ENCODE measurements around the gene MS4A4A.
"Not testable (repeated sequence)": the region's sequence is repeated elsewhere in the genome, so short reads cannot be mapped to it uniquely, and the experiment has no call there.

Gene MS4A4A

DNA sequence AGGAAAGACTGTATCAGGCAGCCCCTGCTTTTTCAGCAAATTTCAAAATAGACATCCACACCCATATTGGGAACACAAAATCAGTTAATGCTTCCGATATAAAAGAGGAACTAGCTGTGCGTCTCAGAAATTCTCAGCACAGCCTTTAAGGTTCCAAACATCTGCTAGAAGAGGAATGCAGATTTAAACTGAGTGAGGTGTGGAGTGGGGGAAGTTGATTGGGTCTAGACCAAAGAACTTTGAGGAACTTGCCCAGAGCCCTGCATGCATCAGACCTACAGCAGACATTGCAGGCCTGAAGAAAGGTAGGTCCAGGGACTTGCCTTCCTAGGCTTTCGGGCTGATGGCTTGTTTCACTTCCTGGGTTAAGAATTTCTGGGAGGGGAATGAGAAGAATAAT, at the start of gene MS4A4A:
Gene MS4A4A (plus strand): TSS at position 255 of the 400 bp plus-strand sequence. CDS start 10 bp downstream, at position 265.
- no peak for DNase-seq (ENCODE audit: low read depth)

DNA sequence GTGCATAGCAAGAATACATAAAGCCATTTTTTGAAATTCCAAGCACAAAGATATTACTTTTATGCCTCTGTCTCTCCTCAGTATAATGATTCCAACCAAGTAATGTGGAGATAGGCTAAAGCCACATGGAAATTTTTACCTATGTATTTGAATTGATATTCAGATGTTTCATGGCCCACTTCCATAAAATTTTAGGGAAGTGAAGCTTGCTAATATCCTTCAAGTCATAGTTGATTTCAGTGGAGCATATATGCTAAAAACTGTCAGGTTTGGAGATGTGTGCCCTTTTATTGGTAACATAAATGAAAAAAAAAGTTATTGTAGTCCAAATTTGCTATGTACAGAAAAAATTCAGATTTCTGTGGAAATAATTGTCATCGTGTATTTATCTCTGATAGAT, 49.8 kb upstream of the MS4A4A start:
- DNase-seq (ENCODE audit: low read depth) = no peak

DNA sequence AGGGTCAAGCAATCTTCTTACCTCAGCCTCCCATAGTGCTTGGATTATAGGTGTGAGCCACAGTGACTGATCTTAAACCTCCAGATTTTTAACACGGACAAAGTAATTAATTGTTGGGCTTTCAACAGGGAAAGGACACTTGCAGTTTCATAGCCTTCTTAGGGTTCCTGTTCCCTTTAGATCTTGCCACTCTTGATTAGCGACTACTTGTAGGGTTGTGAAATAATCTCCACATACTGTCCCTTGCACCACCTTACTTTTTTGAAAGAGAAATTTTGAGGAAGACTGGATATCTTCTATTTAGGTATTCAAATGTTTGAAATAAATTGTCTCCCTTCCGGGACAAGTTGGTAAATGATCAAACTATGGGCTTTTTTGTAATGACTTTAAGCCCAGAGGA, 45.1 kb upstream of the MS4A4A start:
- no peak for DNase-seq (ENCODE audit: low read depth)

- no peak for DNase-seq (ENCODE audit: low read depth)
Observed at GRCh38 chr11:60240662-60241061, 39.8 kb upstream of the MS4A4A start.

DNA sequence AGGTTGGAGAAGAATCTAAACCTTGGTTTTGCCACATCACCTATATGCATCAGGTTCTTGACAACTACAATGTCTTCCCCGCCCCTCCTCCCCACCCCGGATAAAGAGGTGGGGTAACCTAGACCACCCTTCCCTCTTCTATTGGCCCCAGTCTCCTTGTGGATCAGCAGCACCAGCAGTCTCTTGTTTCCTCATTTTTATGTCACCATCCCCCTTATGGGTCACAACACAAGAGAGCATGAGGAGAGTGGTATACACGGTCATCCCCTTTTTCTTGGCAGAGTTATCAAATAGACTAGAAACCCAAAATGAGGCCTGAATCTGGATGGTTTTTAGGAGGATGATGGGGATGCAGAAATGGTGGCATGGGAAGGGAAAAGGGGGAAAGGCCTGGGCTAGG, 38.7 kb upstream of the MS4A4A start:
- DNase-seq (ENCODE audit: low read depth) = no peak

DNA sequence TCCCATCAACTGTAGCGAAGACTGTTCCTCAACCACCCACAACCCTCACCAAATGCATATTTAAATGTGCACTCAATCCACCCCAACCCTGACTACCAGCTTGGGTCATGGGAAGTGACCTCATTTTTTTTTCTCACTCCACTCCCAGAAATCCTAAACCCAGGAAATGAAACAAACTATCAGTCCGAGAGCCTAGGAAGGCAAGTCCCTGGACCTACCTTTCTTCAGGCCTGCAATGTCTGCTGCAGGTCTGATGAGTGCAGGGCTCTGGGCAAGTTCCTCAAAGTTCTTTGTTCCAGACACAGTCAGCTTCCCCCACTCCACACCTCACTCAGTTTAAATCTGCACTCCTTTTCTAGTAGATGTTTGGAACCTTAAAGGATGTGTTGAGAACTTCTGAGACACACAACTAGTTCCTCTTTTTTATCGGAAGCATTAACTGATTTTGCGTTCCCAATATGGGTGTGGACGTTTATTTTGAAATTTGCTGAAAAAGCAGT, 37.7 kb upstream of the MS4A4A start, which contains the start of gene MS4A4E:
Gene MS4A4E (minus strand): TSS at position 398 of the 500 bp plus-strand sequence. CDS start 13,082 bp downstream, outside the sequence.
- no peak for DNase-seq (ENCODE audit: low read depth)

DNA sequence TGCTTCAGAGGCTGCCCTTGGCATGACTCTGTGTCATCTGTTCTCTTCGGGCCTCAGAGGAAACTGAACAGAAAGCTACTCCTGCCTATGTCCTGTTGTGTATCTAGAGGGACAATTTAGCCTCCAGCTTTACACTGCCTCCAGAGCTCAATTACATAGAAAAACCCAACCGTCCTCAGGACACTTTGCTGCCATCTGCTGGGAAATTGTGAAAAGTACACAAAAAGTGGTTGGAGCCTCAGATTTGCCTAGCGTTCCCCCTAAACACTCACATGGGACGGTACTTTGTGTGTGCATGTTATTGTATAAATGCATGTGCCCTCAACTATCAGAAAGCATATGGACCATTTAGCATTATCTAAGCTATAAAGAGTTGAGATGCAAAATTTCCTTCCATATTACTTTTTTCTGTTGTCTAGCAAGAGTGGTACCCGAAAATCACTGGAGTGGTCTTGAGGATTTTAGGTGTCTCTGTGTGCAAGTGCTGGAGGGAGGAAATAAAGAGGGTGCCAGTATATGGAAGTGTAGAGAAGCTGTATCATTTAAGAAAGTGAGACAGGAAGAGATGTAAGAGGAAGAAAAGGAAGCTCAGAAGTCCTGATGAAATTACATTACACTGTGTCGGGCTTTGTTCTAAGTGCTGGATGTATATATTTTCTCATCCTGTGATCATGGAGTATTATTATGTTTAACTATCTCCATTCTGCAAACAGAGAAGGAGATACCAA, 28.8 kb upstream of the MS4A4A start:
- DNase-seq (ENCODE audit: low read depth) = no peak

DNA sequence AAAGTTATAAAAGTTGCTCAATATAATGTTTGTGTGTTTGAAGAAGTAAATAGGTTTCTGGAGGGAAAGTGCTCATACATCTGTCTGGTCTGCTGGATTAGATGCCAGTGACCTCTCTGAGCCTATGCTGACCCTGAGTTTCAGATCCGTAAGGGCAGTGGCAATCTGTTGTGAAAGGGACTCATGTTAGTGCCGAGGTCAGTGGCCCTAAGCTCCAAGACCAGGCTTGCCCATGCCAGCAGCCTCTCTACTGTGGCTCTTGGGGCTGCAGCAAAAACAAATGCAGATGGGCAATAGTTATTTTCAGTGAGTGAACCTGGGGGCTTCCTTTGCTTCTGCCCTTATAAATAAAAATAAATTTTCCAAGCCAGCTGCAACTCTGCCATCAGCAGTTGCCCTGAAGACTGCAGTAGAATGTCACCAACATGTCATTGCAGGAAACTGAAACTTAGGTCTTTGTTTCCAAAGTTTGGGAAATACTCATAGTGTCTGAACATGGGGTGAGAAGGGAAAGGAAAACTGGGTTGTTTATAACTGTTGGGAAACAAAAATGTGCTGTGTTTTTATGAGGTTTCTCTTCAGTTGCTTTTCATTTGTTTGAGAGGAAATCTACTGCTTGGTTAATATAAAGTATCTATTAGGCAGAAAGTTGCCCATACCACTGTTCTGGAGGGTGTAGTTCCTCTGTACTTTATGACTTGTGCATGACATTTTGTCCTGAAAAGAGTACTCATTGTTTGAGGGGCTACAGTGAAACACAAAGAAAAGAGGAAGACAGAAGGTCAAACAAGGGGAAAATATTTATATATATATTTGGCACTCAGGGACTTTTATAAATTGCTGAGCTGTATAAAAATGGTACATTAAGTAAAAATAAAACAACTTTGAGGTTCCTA, 28.0 kb upstream of the MS4A4A start:
- DNase-seq (ENCODE audit: low read depth) = no peak

DNA sequence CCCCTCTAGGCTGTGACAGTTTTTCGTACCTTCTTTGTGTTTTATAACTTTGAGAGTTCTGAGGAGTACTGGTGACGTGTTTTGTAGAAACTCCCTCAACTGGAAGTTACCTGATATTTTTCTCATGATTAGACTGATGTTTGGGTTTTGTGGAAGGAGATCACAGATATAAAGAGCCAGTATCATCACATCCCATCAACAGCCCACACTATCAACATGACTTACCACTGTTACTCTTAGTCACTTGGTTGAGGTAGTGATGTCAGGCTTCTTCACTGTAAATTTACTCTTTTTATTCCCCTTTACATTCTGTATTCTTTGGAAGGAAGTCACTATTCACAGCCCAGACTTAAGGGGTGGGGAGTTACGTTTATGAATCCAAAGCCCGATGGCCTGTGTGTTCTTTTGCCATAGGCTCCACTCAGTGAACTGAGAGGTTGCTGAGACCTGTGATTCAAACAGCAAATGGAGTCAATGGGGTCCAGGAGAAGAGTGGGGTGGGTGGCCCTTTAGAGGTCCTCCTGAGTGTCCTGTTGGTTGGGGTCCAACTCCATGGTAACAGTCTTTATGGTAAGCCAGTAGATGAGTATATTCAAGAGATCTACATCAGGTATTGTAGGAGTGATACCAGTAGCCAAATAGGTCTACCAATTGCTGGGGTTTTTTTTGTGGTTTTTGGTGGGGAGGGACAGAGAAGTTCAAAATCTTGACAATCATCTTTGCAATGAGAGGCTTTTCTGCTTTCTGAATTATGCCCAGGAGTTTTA, 22.3 kb upstream of the MS4A4A start:
- no peak for DNase-seq (ENCODE audit: low read depth)

DNA sequence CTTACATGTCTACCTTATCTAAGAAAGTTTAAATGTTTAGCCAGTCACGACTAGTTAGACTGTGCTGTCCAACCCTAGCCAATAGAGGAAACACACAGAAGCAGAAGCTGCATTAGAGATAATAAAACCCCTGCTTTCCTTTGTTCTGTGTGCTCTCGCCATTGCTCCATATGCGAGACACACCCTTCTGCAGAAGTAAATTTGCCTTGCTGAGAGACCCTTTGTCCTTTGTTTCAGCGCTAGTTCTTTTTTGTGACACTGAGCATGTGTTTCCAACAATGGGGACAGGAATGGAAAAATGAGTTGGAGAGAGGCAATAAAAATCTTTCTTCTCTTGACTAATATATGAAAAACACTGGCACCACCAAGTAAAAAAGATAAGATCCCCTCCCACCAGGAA, 19.5 kb upstream of the MS4A4A start:
- DNase-seq (ENCODE audit: low read depth) = no peak

- DNase-seq (ENCODE audit: low read depth) = no peak
Observed at GRCh38 chr11:60263402-60263801, 17.1 kb upstream of the MS4A4A start.

GRCh38 chr11:60264644-60265043, 15.8 kb upstream of the MS4A4A start:
- DNase-seq (ENCODE audit: low read depth) = no peak

- no peak for DNase-seq (ENCODE audit: low read depth)
Observed at GRCh38 chr11:60265373-60266214, 14.9 kb upstream of the MS4A4A start.

DNA sequence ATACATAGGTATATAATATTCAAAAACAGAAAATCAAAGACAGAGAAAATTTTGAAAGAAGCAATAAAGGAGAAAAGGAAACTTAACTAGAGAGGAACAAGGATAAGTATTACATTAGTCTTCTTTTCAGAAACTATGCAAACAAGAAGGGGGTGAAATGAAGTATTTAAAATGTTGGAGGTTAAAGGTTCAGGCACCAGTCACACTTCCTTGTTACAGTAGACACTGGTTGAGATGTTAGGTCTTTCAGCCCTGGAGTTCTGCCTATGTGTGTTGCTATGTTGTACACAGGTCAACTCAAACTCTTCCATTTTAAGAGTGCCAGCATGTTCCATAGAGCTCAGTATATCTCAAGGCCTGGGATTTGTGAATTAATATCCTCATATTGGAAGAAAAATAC, 6.0 kb upstream of the MS4A4A start:
- DNase-seq (ENCODE audit: low read depth) = no peak

- DNase-seq (ENCODE audit: low read depth) = no peak
Observed at GRCh38 chr11:60281485-60281884, 1.0 kb downstream of the MS4A4A start.

- no peak for DNase-seq (ENCODE audit: low read depth)
Observed at GRCh38 chr11:60282286-60282685, 1.8 kb downstream of the MS4A4A start.

- not testable (repeated sequence) for DNase-seq (ENCODE audit: low read depth)
Observed at GRCh38 chr11:60285411-60286126, 5.1 kb downstream of the MS4A4A start.

DNA sequence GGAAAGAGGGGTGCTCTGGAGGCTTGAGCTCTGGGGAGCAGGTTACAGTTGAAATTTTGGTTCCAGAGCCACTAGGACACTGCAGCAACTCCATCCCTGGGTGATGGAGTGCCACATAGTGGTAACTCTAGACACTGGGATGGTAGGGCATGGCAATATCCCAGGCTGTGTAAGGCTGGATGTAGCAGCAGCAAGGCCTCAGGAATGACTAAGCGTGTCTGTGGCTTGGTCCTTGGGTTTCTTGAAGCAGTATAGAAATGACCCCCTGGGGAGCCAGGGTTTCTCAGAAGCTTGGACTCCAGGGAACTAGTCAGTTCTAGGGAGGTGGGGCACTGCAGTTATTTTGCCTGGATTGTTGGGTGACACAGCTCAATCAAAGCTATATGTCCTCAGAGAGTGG, 8.1 kb downstream of the MS4A4A start:
- DNase-seq (ENCODE audit: low read depth) = no peak

DNA sequence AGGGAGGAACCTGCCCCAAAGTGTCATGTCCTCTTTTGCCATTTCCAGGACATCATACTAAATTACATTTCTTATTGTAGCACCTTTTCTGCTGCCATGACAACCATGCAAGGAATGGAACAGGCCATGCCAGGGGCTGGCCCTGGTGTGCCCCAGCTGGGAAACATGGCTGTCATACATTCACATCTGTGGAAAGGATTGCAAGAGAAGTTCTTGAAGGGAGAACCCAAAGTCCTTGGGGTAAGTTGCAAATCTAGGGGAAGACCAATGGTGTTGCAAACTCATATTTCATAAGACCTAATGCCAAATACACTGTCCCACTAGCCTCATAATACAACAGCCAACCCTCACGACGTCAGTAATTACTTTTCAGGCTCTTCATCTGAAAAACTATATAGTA, 11.7 kb downstream of the MS4A4A start:
- no peak for DNase-seq (ENCODE audit: low read depth)

GRCh38 chr11:60301178-60301577, 20.7 kb downstream of the MS4A4A start:
- no peak for DNase-seq (ENCODE audit: low read depth)

GRCh38 chr11:60301884-60302283, 21.4 kb downstream of the MS4A4A start:
- DNase-seq (ENCODE audit: low read depth) = not testable (repeated sequence)

All from activated gamma-delta T cell treated with anti-CD3 and anti-CD28 coated beads, Interleukin-2, amount 50 U/mL, for 16 hours (primary cell).